Gastroesophageal sphincter (tissue), 3 donors: ENCODE results near the gene DIP2C.

Source experiments
- EP300 ChIP-seq: sonication (generic); formaldehyde crosslinking; IDR thresholded peaks from one replicate; pipeline ENCODE4 v1.6.1; 2017; ENCODE audit warnings: antibody characterized with exemption, mild to moderate bottlenecking
- POLR2A ChIP-seq, 2 donors: fragments of 450-650 bp; IDR thresholded peaks; one replicate each; pipeline ENCODE4 v1.6.1; 2017; ENCODE audit warnings: antibody characterized with exemption in 2 of 2, mild to moderate bottlenecking in 2 of 2, moderate library complexity in 1 of 2
- TF ChIP-seq, protein P1 (sequence below), 4 experiments: fragments of 200-600 bp in 2 of 4; fragments of 450-650 bp in 2 of 4; sonication (generic) in 1 of 4; IDR thresholded peaks; one replicate each; pipeline ENCODE4 v1.5.1; 2017 to 2019; ENCODE audit warnings: antibody characterized with exemption in 4 of 4, mild to moderate bottlenecking in 2 of 4, moderate library complexity in 2 of 4

GRCh38 chr10:600876-601659 lies 88.4 kb downstream of the DIP2C start:
- TF ChIP-seq, protein P1, sequence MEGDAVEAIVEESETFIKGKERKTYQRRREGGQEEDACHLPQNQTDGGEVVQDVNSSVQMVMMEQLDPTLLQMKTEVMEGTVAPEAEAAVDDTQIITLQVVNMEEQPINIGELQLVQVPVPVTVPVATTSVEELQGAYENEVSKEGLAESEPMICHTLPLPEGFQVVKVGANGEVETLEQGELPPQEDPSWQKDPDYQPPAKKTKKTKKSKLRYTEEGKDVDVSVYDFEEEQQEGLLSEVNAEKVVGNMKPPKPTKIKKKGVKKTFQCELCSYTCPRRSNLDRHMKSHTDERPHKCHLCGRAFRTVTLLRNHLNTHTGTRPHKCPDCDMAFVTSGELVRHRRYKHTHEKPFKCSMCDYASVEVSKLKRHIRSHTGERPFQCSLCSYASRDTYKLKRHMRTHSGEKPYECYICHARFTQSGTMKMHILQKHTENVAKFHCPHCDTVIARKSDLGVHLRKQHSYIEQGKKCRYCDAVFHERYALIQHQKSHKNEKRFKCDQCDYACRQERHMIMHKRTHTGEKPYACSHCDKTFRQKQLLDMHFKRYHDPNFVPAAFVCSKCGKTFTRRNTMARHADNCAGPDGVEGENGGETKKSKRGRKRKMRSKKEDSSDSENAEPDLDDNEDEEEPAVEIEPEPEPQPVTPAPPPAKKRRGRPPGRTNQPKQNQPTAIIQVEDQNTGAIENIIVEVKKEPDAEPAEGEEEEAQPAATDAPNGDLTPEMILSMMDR (IDR thresholded peaks at IDR 0.05), result no peak
- TF ChIP-seq POLR2A (IDR thresholded peaks at IDR 0.05) (no peak), EP300 (no peak)
